Stimulated activated CD4-positive, alpha-beta T cell treated with anti-CD3 and anti-CD28 coated beads, Interleukin-15, amount 100 ng/mL, for 1 hour (primary cell): ENCODE results near the gene PEMT.
"Not testable (repeated sequence)": the region's sequence is repeated elsewhere in the genome, so short reads cannot be mapped to it uniquely, and the experiment has no call there.

ENCODE experiments used
- DNase-seq, 2 donors: peaks; one replicate each; pipeline ENCODE4 v3.0.0-alpha.2; 2020; ENCODE audit warnings: low read depth in 1 of 2, low spot score in 1 of 2

Gene PEMT

GRCh38 chr17:17591355-17592298 lies at the start of gene PEMT:
TSS of gene PEMT (minus strand) at chr17:17591708. CDS start at chr17:17591626, 82 bp downstream.
- DNase-seq, result peak; percentile 81 to 85

DNA sequence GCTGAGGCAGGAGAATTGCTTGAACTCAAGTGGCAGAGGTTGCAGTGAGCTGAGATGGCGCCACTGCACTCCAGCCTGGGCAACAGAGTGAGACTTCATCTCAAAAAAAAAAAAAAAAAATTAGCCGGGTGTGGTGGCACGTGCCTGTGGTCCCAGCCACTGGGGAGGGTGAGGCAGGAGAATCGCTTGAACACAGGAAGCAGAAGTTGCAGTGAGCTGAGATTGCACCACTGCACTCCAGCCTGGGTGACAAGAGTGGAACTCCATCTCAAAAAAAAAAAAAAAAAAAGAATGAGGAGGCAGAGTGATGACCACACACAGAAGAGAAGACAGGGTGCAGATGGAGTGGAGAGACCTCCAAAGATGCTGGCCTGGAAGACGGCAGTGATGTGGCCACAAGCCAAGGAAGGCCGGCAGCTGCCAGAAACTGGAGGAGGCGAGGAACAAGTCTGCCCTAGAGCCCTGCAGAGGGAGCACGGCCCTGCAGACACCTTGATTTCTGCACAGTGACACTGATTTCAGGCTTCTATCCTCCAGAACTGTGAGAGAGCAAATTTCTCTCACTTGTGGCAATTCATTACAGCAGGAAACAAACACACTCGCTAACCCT lies 48.3 kb upstream of the PEMT start:
- not testable (repeated sequence) for DNase-seq

GRCh38 chr17:17638467-17638866 lies 47.0 kb upstream of the PEMT start:
- no peak for DNase-seq

GRCh38 chr17:17636272-17636885 lies 44.9 kb upstream of the PEMT start:
- no peak for DNase-seq

- DNase-seq, result not testable (repeated sequence)
Observed at GRCh38 chr17:17635537-17636271, 44.2 kb upstream of the PEMT start.

GRCh38 chr17:17635126-17635525 lies 43.6 kb upstream of the PEMT start:
- no peak for DNase-seq

GRCh38 chr17:17633310-17633709 lies 41.8 kb upstream of the PEMT start:
- no peak for DNase-seq

- not testable (repeated sequence) for DNase-seq
Observed at GRCh38 chr17:17632690-17633089, 41.2 kb upstream of the PEMT start.

- peak in 1 of 2 donors; percentile 22 for DNase-seq
Observed at GRCh38 chr17:17628388-17629008, 37.0 kb upstream of the PEMT start.

DNA sequence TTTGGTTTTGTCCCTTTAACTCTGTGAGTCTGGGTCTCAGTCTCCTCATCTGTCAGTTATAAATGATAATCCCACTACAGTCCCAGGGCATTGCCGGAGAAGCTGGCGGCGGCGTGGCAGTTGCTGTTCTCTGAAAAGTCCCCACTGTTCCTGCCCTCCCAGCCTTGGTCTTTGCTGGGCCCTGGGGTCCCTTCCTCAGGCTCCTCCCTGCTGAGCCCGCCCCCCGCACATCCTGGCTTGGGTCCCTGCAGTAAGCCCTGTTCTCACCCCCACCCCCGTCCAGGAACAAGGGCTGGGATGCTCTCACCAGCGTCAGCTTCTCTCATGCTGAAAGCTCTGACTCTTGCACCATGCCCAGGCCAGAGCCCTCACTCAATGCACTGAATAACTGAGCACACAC lies 35.3 kb upstream of the PEMT start:
- DNase-seq, result no peak

GRCh38 chr17:17626151-17626805 lies 34.8 kb upstream of the PEMT start:
- DNase-seq, result no peak

- DNase-seq, result no peak
Observed at GRCh38 chr17:17624741-17625140, 33.2 kb upstream of the PEMT start.

- DNase-seq, result no peak
Observed at GRCh38 chr17:17623904-17624303, 32.4 kb upstream of the PEMT start.

DNA sequence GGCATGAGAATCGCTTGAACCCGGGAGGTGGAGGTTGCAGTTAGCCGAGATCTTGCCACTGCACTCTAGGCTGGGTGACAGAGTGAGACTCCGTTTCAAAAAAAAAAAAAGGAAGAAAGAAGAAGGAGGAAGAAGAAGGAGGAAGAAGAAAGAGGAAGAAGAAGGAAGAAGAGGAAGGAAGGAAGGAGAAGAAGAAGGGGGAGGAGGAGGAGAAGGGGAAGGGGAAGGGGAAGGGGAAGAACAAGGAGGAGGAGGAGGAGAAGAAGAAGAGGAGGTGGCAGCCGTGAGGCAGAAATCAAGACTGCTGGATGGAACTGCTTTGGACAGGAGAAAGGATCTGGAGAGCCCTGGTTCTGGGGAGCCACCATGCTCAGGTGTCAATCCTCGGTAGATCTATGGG lies 29.7 kb upstream of the PEMT start:
- DNase-seq, result no peak

DNA sequence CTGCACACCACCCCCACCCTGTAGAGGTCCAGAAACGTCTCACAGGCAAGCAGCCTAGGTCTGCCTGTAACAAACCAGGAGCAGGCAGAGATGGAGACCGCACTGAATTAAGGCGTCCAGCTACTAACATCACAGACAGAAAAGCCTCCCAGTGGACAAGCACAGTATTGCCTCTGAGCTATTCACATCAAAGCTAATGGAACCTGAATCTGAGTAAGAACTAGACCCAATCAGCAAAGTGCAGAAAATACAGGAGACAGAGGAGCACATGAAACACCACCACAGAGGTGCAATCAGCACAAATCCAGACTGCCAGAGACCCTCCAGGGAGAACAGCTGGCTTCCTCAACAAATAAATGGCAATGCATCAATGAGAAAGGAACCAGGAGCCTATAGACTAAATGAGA lies 22.2 kb upstream of the PEMT start:
- DNase-seq, result no peak

GRCh38 chr17:17612085-17613022 lies 20.8 kb upstream of the PEMT start:
- no peak for DNase-seq

- DNase-seq, result no peak
Observed at GRCh38 chr17:17609121-17609520, 17.6 kb upstream of the PEMT start.

- no peak for DNase-seq
Observed at GRCh38 chr17:17606416-17607000, 15.0 kb upstream of the PEMT start.

GRCh38 chr17:17605729-17606088 lies 14.2 kb upstream of the PEMT start:
- no peak for DNase-seq
